Stimulated activated CD8-positive, alpha-beta memory T cell treated with anti-CD3 and anti-CD28 coated beads, Interleukin-12 subunit alpha, Interleukin-12 subunit beta, amount 100 ng/mL, for 4 hours (primary cell): Measurements from ENCODE around the gene NRXN2.

Experiments used
- DNase-seq: peaks from one replicate; pipeline ENCODE4 v3.0.0-alpha.2; 2020; ENCODE audit warnings: low read depth

Gene NRXN2

DNA sequence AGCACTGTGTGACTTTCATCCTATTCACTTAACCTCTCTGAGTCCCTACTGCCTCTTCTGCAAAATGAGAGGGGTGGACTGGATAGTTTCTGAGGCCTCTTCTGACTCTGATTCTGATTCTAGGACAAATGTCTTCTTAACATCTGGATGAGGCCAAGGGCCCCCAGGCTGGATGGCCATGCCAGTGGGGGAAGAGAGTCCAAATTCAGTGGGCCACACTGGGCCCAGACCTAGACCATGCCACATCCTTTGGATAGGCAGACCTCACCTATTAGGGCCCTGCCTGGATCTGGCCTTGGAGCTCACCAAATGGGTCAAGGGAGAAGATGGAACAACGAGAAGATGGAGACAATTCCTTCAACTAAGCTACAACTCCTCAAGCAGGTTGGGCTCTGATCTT lies 24.6 kb downstream of the NRXN2 start:
- DNase-seq = no peak

DNA sequence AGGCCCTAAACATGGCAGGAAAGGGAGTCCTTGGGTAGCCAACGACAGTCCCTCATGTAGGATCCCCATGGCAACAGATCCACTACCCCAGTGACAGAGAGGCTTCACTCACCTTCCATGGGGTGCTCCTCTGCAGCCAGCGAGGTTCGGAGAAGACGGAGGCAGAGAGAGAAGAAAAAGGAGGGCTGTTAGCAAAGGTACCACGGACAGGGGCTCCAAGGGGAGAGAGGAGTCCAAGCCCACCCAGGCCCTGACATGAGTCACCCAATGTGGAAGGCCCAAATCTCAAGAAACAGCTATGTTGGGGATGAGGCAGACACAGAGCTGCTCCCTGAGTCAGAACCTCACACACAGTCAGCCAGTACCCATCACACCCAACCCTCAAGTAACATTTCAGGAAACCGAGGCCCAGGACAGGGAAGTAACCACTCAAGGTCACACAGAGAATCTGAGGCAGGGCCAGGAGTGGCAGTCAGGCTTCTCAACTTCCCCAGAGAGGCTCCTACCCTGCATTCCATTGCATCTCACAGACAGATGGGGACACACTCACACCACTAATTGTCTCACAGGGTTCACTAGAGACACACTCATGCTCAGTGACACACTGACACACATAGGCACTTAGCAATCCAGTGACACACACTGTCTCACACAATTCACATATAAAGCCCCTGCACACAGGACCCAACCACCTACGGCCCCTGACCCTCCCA lies 25.2 kb downstream of the NRXN2 start:
- no peak for DNase-seq

DNA sequence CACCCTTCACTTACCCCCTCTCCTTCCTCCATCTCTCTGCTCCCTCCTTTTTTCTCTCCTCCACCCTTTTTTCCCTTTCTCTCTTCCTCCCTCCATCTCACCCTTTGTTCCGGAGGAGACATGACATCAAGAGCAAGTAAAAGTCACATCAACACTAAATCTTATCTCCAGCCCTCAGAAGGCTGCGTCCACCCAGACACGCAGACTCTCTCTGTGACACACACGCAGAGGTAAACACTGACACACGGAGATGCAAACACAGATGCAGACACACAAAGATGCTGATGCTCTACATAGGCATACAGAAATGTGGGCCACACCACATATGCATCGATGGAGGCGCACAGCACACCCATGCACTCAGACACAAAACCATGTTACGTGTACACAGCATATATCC lies 27.0 kb downstream of the NRXN2 start:
- DNase-seq = no peak

DNA sequence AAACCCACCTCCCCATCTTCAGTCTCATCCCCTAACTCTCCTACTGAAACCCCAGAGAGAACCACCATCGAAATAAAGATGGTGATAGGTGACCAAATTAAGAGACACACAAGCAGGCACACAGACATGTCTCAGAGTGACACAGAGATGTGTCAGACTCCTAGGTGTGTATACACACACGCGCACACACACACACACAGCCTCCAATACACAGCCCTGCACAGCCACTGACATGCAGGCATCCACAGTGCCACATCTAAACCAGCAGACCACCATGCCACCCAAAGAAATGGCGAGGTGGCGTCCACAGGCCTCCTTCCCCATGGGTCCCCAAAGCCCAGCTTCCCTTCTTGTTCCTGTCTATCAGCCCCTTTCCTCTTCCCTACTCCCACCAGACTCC lies 27.4 kb downstream of the NRXN2 start:
- no peak for DNase-seq

DNA sequence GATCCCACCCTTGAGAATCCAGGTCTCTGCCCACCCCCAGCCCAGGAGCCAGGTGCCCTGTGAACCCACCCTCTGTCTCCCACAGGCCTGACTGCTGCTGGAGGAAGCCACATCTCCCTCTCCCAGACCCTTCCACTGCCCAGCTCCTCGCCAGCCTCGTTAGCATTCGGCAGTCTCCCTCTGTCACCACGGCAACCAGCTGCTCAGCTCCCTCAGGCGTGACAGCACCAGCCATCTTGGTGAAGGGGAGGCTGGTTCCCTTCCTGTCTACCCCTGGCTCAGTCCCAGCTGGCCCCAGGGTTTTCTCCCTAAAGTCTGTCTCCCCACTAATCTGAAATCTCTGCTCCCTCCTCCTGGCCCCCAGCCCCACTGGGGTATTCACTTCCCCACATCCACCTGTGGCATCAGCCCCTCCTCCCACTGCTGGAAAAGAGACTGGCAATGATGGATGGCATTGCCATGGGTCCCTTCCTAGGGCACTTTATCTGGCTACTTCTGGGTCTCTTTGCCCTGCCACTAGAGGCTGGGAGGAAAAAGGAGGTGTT lies 28.1 kb downstream of the NRXN2 start:
- no peak for DNase-seq

DNA sequence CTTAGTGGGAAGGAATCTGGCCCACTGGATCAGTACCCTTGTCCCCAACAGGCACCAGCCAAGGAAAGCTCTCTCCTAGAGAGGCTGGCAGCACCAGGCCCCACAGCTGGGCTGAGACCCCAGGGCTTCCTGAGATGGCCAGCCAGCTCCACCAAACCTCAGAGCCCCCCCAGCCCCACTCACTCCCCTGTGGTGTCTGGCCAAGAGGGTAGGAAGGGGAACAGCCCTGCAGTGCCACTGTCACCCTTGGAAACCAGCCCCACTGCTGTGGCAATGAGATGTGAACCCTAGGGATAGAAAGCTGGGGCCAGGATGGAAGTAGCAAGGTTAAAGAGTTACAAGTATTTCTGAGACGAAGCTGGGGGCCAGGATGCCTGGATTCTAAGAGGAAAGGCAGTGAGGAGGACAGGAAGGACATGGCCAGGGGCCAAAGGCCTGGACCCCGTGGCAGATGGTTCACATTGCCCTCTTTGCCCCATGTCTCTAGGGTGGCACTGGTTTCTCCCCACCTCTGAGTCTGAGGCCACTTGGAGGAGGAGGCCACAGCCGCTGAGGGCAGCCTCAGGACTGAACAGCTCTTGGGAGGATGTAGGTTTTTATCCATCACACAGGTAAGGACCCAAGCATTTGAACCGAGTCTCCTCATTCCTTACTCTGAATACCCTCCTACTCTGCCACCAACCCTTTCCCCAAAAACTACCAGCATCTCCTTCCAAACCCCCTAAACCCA lies 28.8 kb downstream of the NRXN2 start:
- no peak for DNase-seq

DNA sequence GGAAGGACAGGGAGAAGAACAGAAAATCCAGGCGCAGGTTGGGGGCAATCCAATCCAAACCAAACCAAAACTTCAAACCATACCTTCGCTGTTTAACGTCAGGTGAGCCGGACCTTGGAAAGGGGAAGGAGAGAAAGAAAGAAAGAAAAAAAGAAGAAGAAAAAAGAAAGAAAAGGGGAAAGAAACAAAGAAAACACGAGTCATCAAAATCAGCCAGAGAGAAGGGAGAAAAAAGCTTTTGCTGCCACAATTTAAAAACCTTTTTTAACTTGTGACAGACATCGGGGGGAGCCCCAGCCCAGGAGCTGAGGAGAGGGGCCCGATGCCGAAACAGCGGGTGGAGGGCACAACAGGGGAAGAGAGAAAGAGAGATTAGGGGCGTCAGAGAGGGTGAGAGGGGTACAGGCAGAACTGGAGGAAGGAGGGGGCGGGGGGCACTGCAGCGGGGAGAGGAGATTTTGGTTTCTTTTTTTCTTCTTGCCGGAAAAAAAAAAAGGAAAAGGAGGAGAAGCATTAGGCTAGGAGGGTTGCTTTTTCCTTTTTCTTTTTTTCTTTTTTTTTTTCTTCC lies 30.1 kb downstream of the NRXN2 start:
- no peak for DNase-seq

DNA sequence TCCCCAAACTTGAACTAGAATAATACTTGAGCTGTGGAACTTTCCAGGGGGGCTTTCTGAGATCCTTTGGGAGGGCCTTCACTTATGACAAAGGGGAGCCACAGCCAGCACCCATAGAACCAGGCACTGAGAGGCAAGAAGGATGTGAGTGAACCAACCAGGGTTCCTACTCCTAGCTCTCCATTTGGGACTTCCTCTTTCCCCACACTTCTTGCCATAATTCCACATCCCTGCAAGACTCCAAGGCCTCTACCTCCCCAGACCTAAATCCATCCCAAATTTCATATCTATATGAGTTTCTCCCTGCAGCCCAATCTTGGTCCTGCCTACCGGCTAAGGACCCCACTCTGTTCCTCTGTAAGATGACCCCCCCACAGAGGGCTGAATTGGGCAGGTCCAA lies 31.5 kb downstream of the NRXN2 start:
- DNase-seq = no peak

DNA sequence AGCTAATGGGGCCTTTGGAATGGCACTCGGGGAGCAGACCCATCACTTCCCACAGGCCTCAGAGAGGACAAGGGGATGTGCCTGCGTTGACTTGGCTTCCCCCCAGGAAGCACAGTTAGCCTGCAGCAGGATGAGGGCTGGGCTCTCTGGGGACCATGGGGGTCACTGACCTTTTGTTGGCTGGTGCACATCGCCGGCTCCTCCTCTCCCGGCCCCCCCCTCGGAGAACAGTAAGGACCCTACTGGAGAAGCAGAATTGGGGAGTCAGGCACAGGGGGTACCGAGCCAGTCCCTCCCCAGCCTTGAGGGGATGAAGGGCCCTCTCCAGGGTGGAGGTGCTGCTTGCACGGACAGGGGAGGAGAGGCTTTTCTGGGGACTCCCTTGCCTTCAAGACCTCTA lies 32.8 kb downstream of the NRXN2 start:
- no peak for DNase-seq

DNA sequence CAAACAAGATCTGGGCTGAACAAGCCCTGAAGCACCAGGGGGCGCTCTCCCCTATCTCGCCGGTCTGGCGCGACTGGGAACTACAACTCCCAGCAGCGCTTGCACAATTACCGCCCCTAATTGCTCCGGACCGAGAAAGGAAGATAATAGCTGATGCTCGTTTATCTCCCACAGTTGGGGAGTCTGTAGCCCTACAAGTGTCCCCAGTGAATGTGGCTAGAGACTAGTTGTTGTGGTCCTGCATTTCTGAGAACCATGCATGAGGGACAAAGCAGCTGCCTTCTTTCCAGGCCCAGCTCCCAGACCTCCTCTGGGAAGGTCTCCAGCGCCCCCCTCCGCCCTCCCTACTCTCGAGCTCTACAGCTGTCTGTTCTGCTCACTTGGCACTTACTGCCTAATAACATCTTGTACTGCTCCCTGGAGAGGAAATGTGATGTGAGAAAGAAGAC lies 34.4 kb downstream of the NRXN2 start:
- DNase-seq = peak; percentile 71

DNA sequence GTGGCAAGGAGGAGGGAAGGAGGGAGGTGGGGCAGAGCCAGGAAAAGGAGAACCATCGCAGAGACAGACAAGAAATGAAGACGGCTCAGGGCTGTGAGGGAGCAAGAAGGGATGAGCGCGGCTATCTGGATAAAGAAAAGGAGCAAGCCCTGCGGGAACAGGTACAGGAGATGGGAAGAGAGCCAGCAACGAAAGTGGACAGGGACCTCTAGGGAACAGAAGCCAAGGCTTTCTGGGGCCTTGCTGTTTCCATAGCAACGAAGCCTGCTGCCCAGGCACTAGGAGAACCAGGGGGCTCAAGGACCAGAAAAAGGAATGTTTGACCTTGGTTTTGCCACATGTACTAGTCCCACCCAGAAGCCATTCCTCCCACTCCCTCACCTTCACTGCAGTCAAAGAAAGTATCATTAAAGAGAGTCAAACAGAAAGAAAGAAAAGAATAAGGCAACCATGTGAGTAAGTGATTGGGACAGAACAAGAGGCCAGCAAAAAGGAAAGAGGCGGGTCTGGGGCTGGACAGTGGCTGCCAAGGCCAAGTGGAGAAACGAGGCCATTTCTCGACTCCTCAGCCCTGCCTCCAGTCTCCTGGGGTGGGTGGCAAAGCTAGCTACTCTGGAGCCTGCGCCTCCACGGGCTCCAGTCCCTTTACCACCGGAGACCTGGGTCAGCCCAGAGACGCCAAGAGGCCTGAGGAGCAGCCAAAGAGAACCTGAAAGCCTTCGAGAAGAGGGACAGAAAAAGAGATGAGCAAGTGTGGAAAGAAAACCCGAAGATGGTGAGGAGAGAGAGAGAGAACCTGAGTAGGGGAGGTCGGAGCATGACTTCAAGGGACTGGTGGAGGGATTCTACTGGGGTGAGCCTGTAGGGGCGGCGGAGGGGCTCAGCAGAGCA lies 35.1 kb downstream of the NRXN2 start:
- no peak for DNase-seq

DNA sequence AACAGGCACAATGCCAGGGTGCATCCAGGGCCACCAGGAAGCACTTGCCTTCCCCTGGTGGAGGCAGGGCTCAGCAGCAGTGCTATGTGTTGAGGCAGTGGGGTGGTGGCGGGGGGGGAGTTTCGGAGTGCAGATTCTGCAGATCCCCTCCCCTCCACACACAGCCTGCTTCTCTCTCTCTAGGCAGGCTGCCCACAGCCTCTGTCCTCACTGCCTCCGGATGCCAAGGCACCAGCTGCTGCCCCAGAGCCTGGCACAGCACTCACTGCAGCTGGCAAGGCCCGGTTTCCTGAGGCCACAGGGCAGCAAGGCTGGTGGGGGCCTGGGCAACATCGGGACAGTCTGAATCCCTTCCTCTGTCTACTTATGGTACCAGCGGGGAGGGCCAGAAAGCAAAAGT lies 35.8 kb downstream of the NRXN2 start:
- no peak for DNase-seq

DNA sequence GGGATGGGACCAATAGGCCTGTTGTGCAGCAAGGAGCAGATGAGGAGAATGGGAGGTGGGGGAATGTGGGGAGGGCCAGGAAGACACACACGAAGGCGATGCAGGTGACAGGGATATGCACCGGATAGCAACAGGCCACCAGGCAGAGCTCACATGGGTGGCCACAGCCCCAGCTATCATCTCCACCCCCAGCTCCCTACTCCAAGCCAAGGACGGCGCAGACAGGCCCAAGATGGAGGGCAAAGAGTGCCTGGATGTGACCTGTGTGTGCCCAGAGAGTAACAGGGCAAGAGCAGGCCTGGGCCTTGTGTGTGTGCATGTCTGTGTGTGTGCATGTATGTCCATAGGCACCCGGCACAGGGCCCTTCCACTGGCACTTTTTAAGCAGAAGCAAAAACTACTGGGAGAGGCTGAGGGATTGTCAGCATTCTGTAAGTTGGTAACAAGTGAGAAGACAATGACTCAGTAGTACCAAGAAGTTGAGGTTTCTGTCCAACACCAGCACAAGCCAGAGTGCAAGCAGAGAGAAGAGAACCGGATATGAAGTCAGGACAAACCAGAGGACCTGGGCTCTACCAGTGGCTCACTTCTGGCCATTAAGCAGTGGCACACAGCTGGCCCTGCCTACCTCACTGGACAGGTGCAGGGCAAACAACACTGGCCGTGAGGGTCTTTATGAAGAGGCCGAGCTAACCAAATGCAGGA lies 36.4 kb downstream of the NRXN2 start:
- DNase-seq = no peak

DNA sequence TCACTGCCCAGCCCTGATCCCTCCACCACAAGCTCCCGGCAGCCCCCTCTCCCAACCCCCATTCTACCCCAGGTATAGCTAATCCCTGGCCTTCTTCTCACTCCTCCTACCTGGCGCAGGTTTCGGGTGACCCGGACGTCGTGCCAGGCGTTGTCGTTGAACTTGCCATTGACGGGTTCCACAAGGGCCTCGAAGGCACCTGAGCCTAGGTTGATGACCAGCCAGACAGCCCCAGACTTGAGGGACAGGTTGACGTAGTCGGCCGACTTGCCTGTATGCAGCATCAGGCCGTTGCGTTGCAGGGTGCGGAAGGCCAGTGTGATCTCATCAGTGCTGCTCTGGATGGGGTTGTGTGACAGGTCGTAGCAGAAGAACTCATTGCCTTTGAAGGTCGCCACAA lies 37.5 kb downstream of the NRXN2 start:
- DNase-seq = no peak

DNA sequence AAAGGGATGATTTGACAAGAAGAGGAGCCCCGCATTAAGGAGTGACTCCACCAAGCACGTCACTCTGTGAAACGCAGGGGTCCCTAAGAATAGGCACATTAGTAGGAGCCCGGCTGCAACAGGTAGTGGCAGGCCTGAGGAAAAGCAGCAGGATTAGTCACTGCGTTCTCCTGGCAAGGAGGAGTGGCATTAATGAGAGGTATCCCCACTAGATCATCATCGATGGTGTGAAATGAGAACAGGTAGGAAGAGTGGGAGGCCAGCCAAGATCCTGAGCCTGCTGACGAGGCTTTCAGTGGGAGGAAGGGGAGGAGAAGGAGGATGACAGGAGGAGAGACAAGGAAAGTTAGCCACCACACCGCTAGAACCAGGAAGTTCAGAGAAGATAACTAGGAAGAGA lies 38.6 kb downstream of the NRXN2 start:
- DNase-seq = no peak

DNA sequence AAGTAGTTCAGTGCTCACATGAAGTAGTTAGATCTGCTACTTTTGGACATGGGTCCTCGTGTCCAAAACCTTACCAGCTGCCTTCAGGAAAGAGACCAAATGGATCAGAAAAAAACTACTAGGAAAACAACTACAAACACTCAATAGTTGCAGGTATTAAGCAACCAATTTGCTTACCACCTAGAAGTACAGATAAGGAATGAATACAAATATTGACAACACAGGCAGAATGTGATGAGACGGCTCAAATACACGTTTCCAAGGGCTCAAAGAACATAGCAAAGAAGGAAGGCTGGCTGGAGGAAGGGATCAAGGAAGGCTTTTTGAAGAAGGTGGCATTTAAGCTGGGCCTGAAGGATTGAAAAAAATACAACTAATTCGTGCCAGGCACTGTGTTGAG lies 41.8 kb downstream of the NRXN2 start:
- DNase-seq = no peak

DNA sequence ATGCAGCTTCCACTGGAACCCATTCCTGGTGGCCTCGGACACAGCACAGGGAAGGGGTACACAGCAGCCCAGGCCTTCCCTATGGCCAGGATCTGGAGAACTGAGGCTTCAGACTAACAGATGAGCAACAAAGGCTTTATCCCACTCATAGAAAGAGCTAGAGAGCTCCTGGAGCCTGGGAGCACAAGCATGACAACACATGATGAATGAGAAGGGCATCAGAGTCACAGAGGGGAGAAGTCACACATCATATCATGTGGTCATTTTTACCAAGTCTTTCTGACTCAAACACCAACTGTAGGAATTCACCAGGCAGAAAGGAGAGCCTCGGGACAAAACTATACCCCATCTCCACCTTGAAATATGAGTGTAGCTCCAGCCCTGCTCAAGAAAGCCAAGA lies 43.2 kb downstream of the NRXN2 start:
- no peak for DNase-seq

DNA sequence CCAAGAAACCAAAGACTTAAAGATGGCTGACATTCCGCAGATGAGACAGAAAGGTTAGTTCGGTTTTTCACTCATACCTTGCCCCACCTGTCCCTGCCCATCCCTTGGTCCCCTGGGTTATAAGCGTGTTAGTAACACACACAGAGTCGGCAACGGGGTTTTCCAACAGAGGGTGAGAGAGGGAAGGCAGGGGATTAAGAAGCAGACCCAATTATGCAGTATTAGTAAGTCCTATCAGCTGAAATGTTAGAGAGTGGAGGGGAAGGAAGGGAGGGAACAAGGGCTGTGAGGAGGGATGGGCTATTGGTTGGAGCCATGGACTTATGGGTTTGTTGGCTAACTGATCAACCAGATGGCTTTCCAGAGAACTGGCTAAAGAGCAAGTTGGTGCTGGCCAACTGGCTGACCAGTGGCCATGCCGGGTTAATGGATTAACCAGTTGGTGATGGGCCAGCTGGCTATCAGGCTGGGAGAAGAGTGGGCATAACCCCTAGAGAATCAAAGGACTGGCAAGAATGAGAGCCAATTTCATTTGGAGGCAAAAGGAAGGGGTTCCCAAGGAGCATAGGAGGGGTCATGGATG lies 45.5 kb downstream of the NRXN2 start:
- no peak for DNase-seq

DNA sequence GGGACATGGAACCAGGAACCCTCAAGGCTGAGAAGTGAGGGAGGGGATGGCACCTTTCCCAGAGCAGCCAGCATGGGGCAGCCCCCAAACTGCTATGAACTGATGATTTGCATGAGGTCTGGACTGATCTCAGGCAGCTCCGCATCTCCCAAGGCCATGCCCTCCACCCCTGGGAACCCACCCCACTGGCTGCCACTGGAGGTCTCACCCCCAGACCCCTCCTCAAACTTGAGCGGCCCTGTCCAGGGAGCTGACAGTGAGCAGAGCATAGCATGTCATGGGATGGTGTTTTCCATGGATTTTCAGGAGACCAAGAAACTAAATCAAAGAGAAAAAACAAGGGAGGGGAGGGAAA lies 46.8 kb downstream of the NRXN2 start:
- DNase-seq = no peak

DNA sequence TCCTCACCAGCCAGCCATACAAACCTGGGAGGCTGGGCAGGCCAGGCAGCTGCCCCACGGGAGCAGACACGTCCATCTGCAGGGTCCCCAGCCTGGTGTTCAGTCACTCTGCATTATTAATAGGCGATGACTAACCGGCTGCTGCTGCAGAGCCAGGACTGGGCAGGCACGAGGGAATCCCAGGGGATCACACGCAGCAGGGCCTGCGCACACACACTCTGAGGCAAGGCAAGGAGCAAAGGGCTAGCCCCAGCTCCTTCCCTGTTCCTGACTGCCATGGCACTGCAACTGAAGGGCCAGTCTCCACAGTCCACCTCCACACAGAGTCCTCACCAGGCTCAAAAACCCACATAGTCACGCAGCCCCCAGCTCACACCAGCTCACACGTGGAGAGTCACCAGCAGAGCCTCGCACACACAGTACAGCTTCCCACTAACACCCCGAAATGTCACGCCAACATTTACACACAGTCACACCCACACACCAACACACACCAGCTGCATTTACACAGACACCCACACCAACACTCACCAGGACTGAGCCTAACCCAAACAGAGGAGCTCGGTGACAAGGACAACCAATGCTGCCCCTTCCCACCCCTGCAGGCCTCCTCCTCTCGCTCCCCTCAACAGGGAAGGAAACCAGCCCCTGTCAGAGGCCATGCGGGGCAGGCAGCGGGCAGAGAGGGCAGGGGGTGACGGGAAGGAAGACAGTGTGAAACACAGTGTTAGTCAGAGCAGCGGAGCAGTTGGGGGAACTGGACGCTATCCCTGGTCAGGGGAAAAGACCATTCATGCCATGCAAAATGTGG lies 47.3 kb downstream of the NRXN2 start:
- DNase-seq = no peak
